Upper lobe of right lung (tissue), 1 donor: ENCODE measurements around the gene TANC1. TPM values are rescaled to one million over a fixed set of nuclear protein-coding genes. Genes with fewer than 3 reads are reported as not detected.
A peak's percentile ranks its signal among the peaks of the same experiment; 100 is the strongest.

ENCODE experiments used
- ATAC-seq: fragments of 200-7000 bp; cut with Tn5 transposase; one replicate; pipeline ENCODE4 v1.9.1; 2020; ENCODE audit warnings: mild to moderate bottlenecking, moderate library complexity
- DNase-seq: peaks from one replicate; pipeline ENCODE4 v3.0.0-alpha.2; 2020
- H3K27ac ChIP-seq: fragments of 200-600 bp; one replicate; pipeline ENCODE4 v1.8.0; 2022
- H3K27me3 ChIP-seq: fragments of 200-600 bp; one replicate; pipeline ENCODE4 v1.8.0; 2022; ENCODE audit warnings: mild to moderate bottlenecking
- H3K36me3 ChIP-seq: fragments of 200-600 bp; one replicate; pipeline ENCODE4 v1.8.0; 2022
- H3K4me1 ChIP-seq: fragments of 200-600 bp; one replicate; pipeline ENCODE4 v1.8.0; 2022
- H3K4me3 ChIP-seq: fragments of 200-600 bp; one replicate; pipeline ENCODE4 v1.8.0; 2022; ENCODE audit warnings: mild to moderate bottlenecking
- H3K9me3 ChIP-seq: fragments of 200-600 bp; one replicate; pipeline ENCODE4 v1.8.0; 2022
- CTCF ChIP-seq: fragments of 200-600 bp; IDR thresholded peaks from one replicate; pipeline ENCODE4 v1.8.0; 2022; ENCODE audit warnings: antibody characterized with exemption
- intact Hi-C: fragments of 100-400 bp; cut with DNase I; formaldehyde crosslinking; loops from one replicate; pipeline ENCODE4 v1.11.0; 2022
- total RNA-seq: library from RNA; stranded (reverse); fragmentation: NEBNext Ultra II Directional; extraction: Animal tissue kit (Norgen Biotek cat#: 25700); gene quantifications from one replicate; pipeline ENCODE4 v1.2.1, GENCODE V29; 2021
- donor health status: DM: no; HTN: yes; CAD: no; lungs with severe emphysema.

Gene TANC1
- total RNA-seq, 1 donor from 2014 or later, result 60.4 TPM

GRCh38 chr2:159156834-159157233 is 188.4 kb downstream of the TANC1 start:
- H3K36me3 ChIP-seq, result peaks cover 16% of the 10 kb centered on the region
- peak overlapping the region; percentile 44 for H3K27ac ChIP-seq
- no peak overlapping the region for H3K4me3 ChIP-seq
- TF ChIP-seq CTCF, result no peak
- H3K27me3 ChIP-seq, result no peaks in the 10 kb centered on the region
- H3K9me3 ChIP-seq, result no peaks in the 10 kb centered on the region
- peaks cover 55% of the 10 kb centered on the region for H3K4me1 ChIP-seq
- intact Hi-C loops, result no loop called here
- peak; percentile 28 for ATAC-seq
- DNase-seq, result no peak

GRCh38 chr2:159157361-159158209 is 189.1 kb downstream of the TANC1 start:
- DNase-seq (no peak), ATAC-seq (no peak)
- H3K27ac ChIP-seq, result peak overlapping the region; percentile 44
- intact Hi-C loops, result no loop called here
- peaks cover 23% of the 10 kb centered on the region for H3K36me3 ChIP-seq
- no peak for TF ChIP-seq CTCF
- peaks cover 48% of the 10 kb centered on the region for H3K4me1 ChIP-seq
- H3K4me3 ChIP-seq, result no peak overlapping the region
- H3K27me3 ChIP-seq, result no peaks in the 10 kb centered on the region
- no peaks in the 10 kb centered on the region for H3K9me3 ChIP-seq

GRCh38 chr2:159160412-159160811 is 192.0 kb downstream of the TANC1 start:
- H3K9me3 ChIP-seq, result no peaks in the 10 kb centered on the region
- ATAC-seq (no peak), DNase-seq (no peak)
- H3K4me3 ChIP-seq, result no peak overlapping the region
- H3K4me1 ChIP-seq, result peaks cover 37% of the 10 kb centered on the region
- no peak for TF ChIP-seq CTCF
- intact Hi-C loops, result no loop called here
- no peak overlapping the region for H3K27ac ChIP-seq
- H3K36me3 ChIP-seq, result peaks cover 29% of the 10 kb centered on the region
- no peaks in the 10 kb centered on the region for H3K27me3 ChIP-seq

GRCh38 chr2:159160954-159161353 is 192.5 kb downstream of the TANC1 start:
- ATAC-seq, result peak; percentile 29
- no peak overlapping the region for H3K4me3 ChIP-seq
- intact Hi-C loops, result no loop called here

GRCh38 chr2:159163930-159164329 is 195.5 kb downstream of the TANC1 start:
- peak overlapping the region; percentile 14 for H3K27ac ChIP-seq
- no peak for ATAC-seq

More at GRCh38 chr2:159160954-159161353, 192.5 kb downstream of the TANC1 start:
- Histone ChIP-seq H3K27ac (no peak overlapping the region), H3K4me1 (peaks cover 36% of the 10 kb centered on the region), H3K36me3 (peaks cover 29% of the 10 kb centered on the region), H3K27me3 (no peaks in the 10 kb centered on the region), H3K9me3 (no peaks in the 10 kb centered on the region)
- TF ChIP-seq CTCF, result no peak
- DNase-seq, result no peak

More at GRCh38 chr2:159163930-159164329, 195.5 kb downstream of the TANC1 start:
- H3K9me3 ChIP-seq, result no peaks in the 10 kb centered on the region
- H3K36me3 ChIP-seq, result peaks cover 21% of the 10 kb centered on the region
- no peak for TF ChIP-seq CTCF
- no peak for DNase-seq
- intact Hi-C loops, result no loop called here
- H3K27me3 ChIP-seq, result no peaks in the 10 kb centered on the region
- H3K4me1 ChIP-seq, result peaks cover 24% of the 10 kb centered on the region
- no peak overlapping the region for H3K4me3 ChIP-seq
